Immature natural killer cell (primary cell): ENCODE results near the gene KDM7A. TPM values are rescaled to one million over a fixed set of nuclear protein-coding genes. Genes with fewer than 3 reads are reported as not detected.

Source experiments
- DNase-seq, 3 donors: peaks; one replicate each; pipeline ENCODE4 v3.0.0; 2022; ENCODE audit warnings: mixed read lengths in 1 of 3
- H3K27ac Mint-ChIP-seq, 6 donors: one replicate each; pipeline ENCODE4 v1.8.0; 2020; ENCODE audit warnings: mixed read lengths in 6 of 6, mild to moderate bottlenecking in 5 of 6, inconsistent platforms in 4 of 6, moderate library complexity in 3 of 6
- H3K27me3 Mint-ChIP-seq, 3 donors: one replicate each; pipeline ENCODE4 v1.8.0; 2020 to 2021; ENCODE audit warnings: low read depth in 3 of 3, mild to moderate bottlenecking in 3 of 3, mixed read lengths in 3 of 3, moderate library complexity in 3 of 3, inconsistent platforms in 1 of 3
- H3K36me3 Mint-ChIP-seq, 3 donors: one replicate each; pipeline ENCODE4 v1.8.0; 2020; ENCODE audit warnings: mixed read lengths in 3 of 3, inconsistent platforms in 2 of 3, mild to moderate bottlenecking in 2 of 3
- H3K4me1 Mint-ChIP-seq, 2 donors: one replicate each; pipeline ENCODE4 v1.8.0; 2020; ENCODE audit warnings: inconsistent platforms in 2 of 2, mild to moderate bottlenecking in 2 of 2, mixed read lengths in 2 of 2, moderate library complexity in 1 of 2
- H3K4me3 Mint-ChIP-seq, 5 donors: one replicate each; pipeline ENCODE4 v1.8.0; 2020; ENCODE audit warnings: mild to moderate bottlenecking in 5 of 5, mixed read lengths in 5 of 5, inconsistent platforms in 3 of 5, moderate library complexity in 3 of 5
- H3K9me3 Mint-ChIP-seq, 6 donors: one replicate each; pipeline ENCODE4 v1.8.0; 2020; ENCODE audit warnings: mild to moderate bottlenecking in 6 of 6, mixed read lengths in 6 of 6, inconsistent platforms in 4 of 6, moderate library complexity in 3 of 6
- polyA plus RNA-seq, 3 donors: library from polyadenylated mRNA; unstranded; fragments of 300-500 nt; fragmentation: Illumina TruSeq; gene quantifications; one replicate each; pipeline ENCODE4 v1.2.3, GENCODE V29; 2021

The KDM7A gene
- polyA plus RNA-seq, 3 donors from 2014 or later: 3.0 to 4.7 (median 4.5) TPM

- H3K27me3 Mint-ChIP-seq: peaks cover 1 to 2% (median 2%) of the 10 kb centered on the region in 3 donors
- H3K4me1 Mint-ChIP-seq: peaks cover 0 to 14% of the 10 kb centered on the region in 2 donors
- DNase-seq: no peak
- H3K36me3 Mint-ChIP-seq: peaks cover 24 to 32% (median 28%) of the 10 kb centered on the region in 3 donors
- H3K27ac Mint-ChIP-seq: no peak overlapping the region
- no peak overlapping the region for H3K4me3 Mint-ChIP-seq
- H3K9me3 Mint-ChIP-seq: no peaks in the 10 kb centered on the region
Measured at GRCh38 chr7:140047197-140047596, 129.6 kb downstream of the KDM7A start.

- Mint-ChIP-seq H3K27ac (peak overlapping the region in 1 of 6 donors; percentile 9), H3K4me3 (no peak overlapping the region), H3K4me1 (peaks cover 0 to 19% of the 10 kb centered on the region in 2 donors), H3K9me3 (no peaks in the 10 kb centered on the region), H3K27me3 (peaks cover 0 to 2% (median 2%) of the 10 kb centered on the region in 3 donors), H3K36me3 (peaks cover 33 to 37% (median 33%) of the 10 kb centered on the region in 3 donors)
- DNase-seq: no peak
Measured at GRCh38 chr7:140045697-140046096, 131.1 kb downstream of the KDM7A start.

GRCh38 chr7:140044251-140044650 lies 132.5 kb downstream of the KDM7A start:
- H3K9me3 Mint-ChIP-seq: no peaks in the 10 kb centered on the region
- H3K4me1 Mint-ChIP-seq: peaks cover 1 to 12% of the 10 kb centered on the region in 2 donors
- no peak for DNase-seq
- H3K4me3 Mint-ChIP-seq: no peak overlapping the region
- peaks cover 33 to 45% (median 40%) of the 10 kb centered on the region in 3 donors for H3K36me3 Mint-ChIP-seq
- peak overlapping the region in 1 of 6 donors; percentile 46 for H3K27ac Mint-ChIP-seq
- H3K27me3 Mint-ChIP-seq: peaks cover 0 to 4% (median 2%) of the 10 kb centered on the region in 3 donors

GRCh38 chr7:140042386-140042670 lies 134.5 kb downstream of the KDM7A start:
- no peaks in the 10 kb centered on the region for H3K9me3 Mint-ChIP-seq
- no peak overlapping the region for H3K4me3 Mint-ChIP-seq
- peaks cover 39 to 45% (median 41%) of the 10 kb centered on the region in 3 donors for H3K36me3 Mint-ChIP-seq
- peaks cover 0 to 4% (median 0%) of the 10 kb centered on the region in 3 donors for H3K27me3 Mint-ChIP-seq
- peaks cover 1 to 22% of the 10 kb centered on the region in 2 donors for H3K4me1 Mint-ChIP-seq
- no peak for DNase-seq
- H3K27ac Mint-ChIP-seq: no peak overlapping the region

- Mint-ChIP-seq H3K4me1 (peaks cover 4 to 25% of the 10 kb centered on the region in 2 donors), H3K9me3 (no peaks in the 10 kb centered on the region), H3K27ac (no peak overlapping the region), H3K27me3 (peaks cover 0 to 6% (median 0%) of the 10 kb centered on the region in 3 donors), H3K4me3 (no peak overlapping the region), H3K36me3 (peaks cover 37 to 45% (median 41%) of the 10 kb centered on the region in 3 donors)
- DNase-seq: no peak
Measured at GRCh38 chr7:140041659-140042385, 135.0 kb downstream of the KDM7A start.

- DNase-seq: no peak
- H3K27ac Mint-ChIP-seq: no peak overlapping the region
- H3K9me3 Mint-ChIP-seq: no peaks in the 10 kb centered on the region
- peaks cover 30 to 48% (median 36%) of the 10 kb centered on the region in 3 donors for H3K36me3 Mint-ChIP-seq
- H3K27me3 Mint-ChIP-seq: peaks cover 0 to 8% (median 1%) of the 10 kb centered on the region in 3 donors
- peaks cover 19 to 41% of the 10 kb centered on the region in 2 donors for H3K4me1 Mint-ChIP-seq
- no peak overlapping the region for H3K4me3 Mint-ChIP-seq
Measured at GRCh38 chr7:140039896-140040295, 136.9 kb downstream of the KDM7A start.

- Mint-ChIP-seq H3K36me3 (peaks cover 25 to 47% (median 34%) of the 10 kb centered on the region in 3 donors), H3K4me1 (peaks cover 19 to 41% of the 10 kb centered on the region in 2 donors), H3K27me3 (peaks cover 0 to 8% (median 1%) of the 10 kb centered on the region in 3 donors), H3K27ac (peak overlapping the region in 2 of 6 donors; percentile 18 to 70), H3K4me3 (no peak overlapping the region), H3K9me3 (no peaks in the 10 kb centered on the region)
- DNase-seq: no peak
Measured at GRCh38 chr7:140039066-140039465, 137.7 kb downstream of the KDM7A start.

GRCh38 chr7:140036224-140036962 lies 140.4 kb downstream of the KDM7A start:
- Mint-ChIP-seq H3K4me3 (peak overlapping the region in 2 of 5 donors; percentile 17 to 53), H3K27ac (peak overlapping the region in 5 of 6 donors; percentile 40 to 71 (median 56)), H3K27me3 (peaks cover 0 to 8% (median 1%) of the 10 kb centered on the region in 3 donors), H3K4me1 (peaks cover 23 to 46% of the 10 kb centered on the region in 2 donors), H3K36me3 (peaks cover 25 to 52% (median 33%) of the 10 kb centered on the region in 3 donors), H3K9me3 (no peaks in the 10 kb centered on the region)
- peak; percentile 12 to 28 (median 14) for DNase-seq

- H3K27ac Mint-ChIP-seq: peak overlapping the region in 4 of 6 donors; percentile 22 to 83 (median 60)
- H3K9me3 Mint-ChIP-seq: no peaks in the 10 kb centered on the region
- peaks cover 21 to 50% (median 34%) of the 10 kb centered on the region in 3 donors for H3K36me3 Mint-ChIP-seq
- peaks cover 0 to 8% (median 5%) of the 10 kb centered on the region in 3 donors for H3K27me3 Mint-ChIP-seq
- DNase-seq: no peak
- H3K4me3 Mint-ChIP-seq: peak overlapping the region in 2 of 5 donors; percentile 19 to 47
- peaks cover 23 to 40% of the 10 kb centered on the region in 2 donors for H3K4me1 Mint-ChIP-seq
Measured at GRCh38 chr7:140035400-140036223, 141.2 kb downstream of the KDM7A start.

Other genes starting within 250 kb of the KDM7A start
- gene PARP12, start 114.0 kb downstream of the KDM7A start, polyA plus RNA-seq: 10 to 100 TPM; 23.3 to 26.8 (median 24.3) TPM
- 1 to 10 TPM; 2.7 to 9.5 (median 9.2) TPM for gene SLC37A3, start 221.5 kb upstream of the KDM7A start, polyA plus RNA-seq
- gene RAB19, start 227.1 kb upstream of the KDM7A start, polyA plus RNA-seq: 1 to 10 TPM in 2 of 3 donors, not detected in 1; 2.4 to 3.1 TPM